Measurements from ENCODE around the gene PSME3.

DNA sequence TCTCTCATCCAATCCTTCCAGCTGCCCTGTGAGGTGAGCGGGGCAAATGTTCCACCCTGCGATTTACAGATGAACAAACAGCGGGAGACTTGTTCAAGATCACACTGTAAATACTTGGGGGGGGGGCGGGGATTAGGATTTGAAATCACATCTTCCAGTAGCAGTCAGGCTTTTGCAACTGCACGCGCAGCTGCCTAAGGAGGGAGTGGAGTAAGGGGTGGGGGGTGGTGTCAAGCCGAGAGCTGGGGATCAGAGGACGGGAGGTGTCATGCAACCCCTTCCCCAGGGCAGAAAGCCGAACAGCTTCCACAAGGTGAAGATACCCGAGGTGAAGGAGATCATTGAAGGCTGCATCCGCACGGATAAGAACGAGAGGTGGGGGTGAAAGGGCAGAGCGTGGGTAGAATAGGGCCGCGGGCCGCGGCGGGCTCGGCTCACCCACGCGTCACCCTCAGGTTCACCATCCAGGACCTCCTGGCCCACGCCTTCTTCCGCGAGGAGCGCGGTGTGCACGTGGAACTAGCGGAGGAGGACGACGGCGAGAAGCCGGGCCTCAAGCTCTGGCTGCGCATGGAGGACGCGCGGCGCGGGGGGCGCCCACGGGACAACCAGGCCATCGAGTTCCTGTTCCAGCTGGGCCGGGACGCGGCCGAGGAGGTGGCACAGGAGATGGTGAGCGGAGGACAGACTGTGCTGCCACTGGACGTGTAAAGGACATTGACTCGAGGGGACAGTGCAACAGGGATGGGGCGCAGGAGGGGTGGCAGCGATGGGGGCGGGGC is 48.2 kb upstream of the PSME3 start:
- TF ChIP-seq, protein P1, sequence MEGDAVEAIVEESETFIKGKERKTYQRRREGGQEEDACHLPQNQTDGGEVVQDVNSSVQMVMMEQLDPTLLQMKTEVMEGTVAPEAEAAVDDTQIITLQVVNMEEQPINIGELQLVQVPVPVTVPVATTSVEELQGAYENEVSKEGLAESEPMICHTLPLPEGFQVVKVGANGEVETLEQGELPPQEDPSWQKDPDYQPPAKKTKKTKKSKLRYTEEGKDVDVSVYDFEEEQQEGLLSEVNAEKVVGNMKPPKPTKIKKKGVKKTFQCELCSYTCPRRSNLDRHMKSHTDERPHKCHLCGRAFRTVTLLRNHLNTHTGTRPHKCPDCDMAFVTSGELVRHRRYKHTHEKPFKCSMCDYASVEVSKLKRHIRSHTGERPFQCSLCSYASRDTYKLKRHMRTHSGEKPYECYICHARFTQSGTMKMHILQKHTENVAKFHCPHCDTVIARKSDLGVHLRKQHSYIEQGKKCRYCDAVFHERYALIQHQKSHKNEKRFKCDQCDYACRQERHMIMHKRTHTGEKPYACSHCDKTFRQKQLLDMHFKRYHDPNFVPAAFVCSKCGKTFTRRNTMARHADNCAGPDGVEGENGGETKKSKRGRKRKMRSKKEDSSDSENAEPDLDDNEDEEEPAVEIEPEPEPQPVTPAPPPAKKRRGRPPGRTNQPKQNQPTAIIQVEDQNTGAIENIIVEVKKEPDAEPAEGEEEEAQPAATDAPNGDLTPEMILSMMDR (IDR thresholded peaks at IDR 0.05), result no peak
- no peak for TF ChIP-seq POLR2A (IDR thresholded peaks at IDR 0.05)

Data from testis (tissue), 2 donors.